HG02938 (cell line): ENCODE results near the gene LRRC4C.

Source experiments
- ATAC-seq: cut with Tn5 transposase; IDR thresholded peaks from one replicate; pipeline ENCODE4 v1.9.1; 2021; ENCODE audit warnings: mild to moderate bottlenecking, moderate library complexity; ENCODE audit not compliant: unreplicated experiment

Gene LRRC4C

GRCh38 chr11:41333357-41333756 lies 126.1 kb downstream of the LRRC4C start:
- ATAC-seq, result no peak

DNA sequence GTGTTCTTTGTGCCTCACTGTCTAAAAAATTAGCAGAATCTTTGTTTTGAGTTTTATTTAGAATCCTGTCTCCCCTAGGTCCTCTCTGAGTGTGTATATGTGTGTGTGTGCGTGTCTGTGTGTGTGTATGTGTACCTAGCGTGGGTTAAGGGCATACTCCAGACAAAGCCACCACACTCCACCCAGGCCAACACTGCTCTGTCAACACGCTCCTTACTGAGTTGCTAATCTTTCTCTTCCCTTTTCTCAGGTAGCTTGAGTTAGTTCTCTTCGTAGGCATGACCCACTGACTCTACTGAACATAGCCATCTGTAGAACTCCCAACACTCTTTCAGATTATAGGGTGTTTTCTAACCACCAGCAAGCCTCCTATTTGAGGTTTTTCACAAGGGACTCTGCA lies 131.1 kb downstream of the LRRC4C start:
- ATAC-seq, result no peak

DNA sequence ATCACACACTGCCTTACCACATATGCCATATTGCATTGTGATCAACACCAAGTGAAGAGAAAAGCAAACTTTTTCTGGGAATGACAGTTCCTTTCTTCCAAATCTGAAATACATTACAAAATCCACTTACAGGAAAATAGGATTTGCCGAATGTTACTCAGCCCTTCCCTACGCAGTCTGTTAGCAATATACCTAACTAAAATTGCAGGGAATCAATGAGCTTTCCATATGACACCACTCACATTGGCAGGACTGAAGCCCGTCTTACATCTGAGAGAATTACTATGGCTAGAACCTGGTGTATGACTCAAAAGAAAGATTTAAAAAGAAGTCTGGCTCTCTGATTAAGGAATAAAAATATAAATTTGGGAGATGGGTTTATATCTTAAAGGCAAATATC lies 136.0 kb downstream of the LRRC4C start:
- no peak for ATAC-seq

DNA sequence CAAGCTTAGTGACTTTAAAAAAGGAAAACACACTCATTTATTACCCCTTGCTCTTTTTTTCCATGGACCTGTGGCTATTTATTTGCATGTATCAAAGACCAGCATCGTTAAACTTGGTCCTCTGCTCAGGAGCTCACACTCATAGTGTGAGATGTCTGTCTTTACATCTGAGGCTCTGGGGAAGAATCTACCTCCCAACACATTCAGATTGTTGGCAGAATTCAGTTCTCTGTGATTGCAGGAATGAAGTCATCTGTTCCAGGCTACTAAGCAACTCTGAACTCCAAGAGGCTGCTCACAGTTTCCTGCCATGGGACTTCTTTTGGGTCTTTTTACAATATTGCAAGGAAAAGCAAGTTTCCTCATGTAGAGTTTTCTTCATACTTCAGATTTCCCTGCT lies 138.8 kb downstream of the LRRC4C start:
- ATAC-seq, result no peak

DNA sequence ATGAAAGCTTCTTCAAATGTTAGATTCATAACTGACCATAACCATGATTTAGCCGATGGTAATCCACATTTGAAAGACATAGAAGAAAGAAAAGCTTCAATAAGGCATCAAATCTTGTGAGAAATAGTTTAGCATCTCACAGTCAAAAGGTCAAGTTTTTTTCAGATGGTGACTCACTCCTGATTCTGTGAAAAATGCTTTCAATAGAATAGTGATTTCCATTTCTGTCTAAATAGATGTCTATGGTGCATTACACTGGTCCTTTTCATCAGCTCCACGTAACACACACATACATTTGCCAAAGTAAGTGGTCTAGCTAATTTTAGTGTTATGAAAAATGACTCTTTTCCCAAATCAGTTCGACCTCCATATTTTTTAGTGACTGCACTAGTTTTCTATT lies 139.2 kb downstream of the LRRC4C start:
- ATAC-seq, result no peak

- no peak for ATAC-seq
These were observed 140.0 kb downstream of the LRRC4C start for GRCh38 chr11:41319434-41319833.

DNA sequence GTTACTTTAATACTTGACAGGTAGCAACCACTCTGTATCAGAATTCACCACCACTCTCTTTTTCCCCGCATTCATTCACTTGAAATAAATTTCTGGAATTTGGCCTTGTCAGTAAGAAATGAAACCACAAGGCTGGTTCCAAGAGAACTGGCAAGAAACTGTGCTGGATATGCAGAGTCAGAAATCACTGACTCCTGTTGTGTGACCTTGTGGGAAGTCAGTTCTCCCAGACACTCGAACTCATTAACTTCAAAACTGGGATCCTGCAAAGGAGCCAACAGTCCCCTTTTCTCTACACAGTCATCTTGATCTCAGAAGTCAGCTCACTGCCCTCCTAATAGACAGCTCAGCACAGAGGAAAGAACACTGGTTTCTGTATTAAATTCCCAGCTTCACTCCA lies 142.7 kb downstream of the LRRC4C start:
- no peak for ATAC-seq

DNA sequence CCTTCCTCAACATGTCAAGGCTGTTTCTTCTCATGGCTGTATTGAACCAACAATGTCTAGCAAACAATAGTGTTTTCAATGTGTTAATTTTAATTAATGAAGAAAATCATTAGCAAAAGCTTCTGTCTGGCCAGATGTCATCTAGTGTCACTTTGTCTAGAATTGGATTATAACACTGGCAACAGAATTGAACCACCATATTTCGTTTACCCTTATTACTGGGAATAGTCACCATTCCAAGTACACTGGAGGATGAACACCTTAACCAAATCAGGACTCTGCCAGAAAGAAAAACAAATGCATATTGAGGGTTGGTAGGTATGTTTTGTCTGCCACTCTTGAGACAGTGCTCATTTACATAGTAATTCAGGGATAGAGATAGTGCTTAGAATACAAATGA lies 146.2 kb downstream of the LRRC4C start:
- ATAC-seq, result no peak

DNA sequence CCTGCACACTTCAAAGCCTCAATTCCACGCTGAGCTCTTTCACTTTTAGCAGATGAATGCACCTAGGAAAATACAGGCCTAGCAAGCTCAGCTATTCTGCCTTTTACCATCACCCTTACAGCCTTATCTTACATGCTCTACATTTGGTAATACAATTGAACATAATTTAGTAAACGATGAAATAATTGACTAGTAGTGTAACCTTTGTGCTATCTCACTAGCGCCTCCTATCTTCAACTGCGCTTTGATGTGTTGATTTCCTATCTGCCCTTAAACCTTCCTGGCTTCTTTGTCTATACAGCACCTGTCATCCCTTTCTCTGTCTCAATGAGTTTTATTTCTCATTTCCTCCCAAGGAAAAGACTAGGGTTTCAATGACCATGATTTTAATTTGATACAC lies 149.7 kb downstream of the LRRC4C start:
- ATAC-seq, result no peak

GRCh38 chr11:41309111-41309522 lies 150.3 kb downstream of the LRRC4C start:
- ATAC-seq, result no peak

GRCh38 chr11:41308286-41308685 lies 151.2 kb downstream of the LRRC4C start:
- ATAC-seq, result no peak

DNA sequence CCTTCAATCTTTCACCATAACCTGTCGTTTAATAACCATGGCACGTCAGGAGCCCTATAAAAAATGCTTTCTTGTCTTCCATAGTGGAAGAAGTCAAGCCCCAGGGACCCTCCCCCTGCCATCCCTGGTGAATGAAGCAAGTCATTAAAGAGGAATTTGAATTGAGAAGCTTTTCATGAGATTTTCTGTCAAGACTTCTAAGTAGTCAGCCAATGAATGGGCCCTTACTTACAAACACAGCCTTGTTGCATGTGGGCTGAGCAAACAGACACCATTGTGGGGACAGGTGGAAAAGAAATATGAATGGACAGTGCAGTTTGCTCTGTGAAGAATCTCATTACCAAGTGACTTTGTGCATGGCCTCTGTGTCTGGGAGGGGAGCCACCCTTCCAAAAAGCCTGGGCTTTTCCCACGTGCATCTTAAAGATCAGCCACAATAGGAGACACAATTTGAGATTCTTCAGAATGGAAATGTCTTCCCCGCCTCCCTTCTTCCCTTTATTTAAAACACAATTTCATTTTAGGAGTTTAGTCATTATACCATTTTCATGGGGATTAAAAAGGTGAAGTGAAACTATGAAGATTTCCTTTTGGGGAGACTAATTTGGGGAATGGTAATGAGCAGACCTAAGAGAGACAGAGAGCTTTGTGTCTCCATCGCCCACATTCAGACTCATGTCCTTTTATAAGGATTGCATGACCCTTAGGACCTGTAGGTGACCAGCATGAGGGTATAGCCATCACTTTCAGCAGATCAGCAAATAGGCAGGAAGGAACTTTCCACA lies 152.0 kb downstream of the LRRC4C start:
- ATAC-seq, result no peak

DNA sequence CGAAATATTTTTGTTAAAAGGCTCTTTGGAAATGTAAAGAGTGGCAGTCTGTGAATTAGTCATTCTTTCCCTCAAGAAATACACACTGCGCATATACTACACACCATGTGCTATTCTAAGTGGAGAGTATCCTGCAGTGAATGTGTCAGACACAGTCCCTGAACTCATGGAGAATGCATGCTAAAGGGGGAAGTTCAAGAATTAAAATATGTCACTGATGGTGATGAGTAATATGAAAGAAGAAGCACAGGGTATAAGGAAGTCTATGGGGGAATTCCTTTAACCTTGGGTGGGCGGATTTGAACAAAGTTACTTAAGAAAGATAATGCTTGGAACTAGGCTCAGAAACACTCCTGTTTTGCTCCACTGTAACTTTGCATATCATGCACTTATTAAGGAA lies 153.0 kb downstream of the LRRC4C start:
- ATAC-seq, result no peak

- no peak for ATAC-seq
These were observed 158.4 kb downstream of the LRRC4C start for GRCh38 chr11:41301023-41301422.

DNA sequence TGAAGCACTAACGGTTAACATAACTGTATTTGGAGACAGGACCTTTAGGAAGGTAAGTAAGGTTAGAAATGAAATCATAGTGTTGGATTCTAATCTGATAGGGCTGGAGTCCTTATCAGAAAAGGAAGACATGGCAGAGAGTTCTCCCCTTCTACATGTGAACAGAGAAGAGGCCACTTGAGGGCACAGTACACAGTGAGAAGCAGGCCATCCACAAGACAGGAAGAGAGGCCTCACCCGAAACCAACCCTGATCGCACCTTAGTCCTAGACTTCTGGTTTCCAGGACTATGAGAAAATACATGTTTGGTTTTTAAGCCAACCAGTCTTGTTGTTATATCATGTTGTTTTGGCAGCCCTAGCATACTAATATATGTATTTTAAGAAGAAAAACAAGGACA lies 170.0 kb downstream of the LRRC4C start:
- ATAC-seq, result no peak

DNA sequence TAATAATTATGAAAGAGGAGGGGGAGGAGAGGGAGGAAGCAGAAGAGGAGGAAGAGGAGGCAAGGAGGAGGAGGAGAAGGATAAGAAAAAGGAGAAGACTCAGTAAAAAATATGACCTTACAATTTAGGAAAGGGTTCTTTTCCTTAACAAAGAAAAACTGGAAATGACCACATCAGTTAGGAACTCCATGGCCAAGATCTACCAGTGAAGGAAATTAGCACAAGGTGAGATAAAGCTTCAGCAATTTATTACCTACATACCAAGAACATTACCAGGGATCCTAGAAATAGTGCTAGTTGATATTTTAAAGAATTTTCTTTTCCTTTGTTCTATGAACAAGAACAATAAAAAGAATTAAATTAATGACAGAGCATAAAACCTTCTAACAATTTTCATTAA lies 172.7 kb downstream of the LRRC4C start:
- no peak for ATAC-seq

DNA sequence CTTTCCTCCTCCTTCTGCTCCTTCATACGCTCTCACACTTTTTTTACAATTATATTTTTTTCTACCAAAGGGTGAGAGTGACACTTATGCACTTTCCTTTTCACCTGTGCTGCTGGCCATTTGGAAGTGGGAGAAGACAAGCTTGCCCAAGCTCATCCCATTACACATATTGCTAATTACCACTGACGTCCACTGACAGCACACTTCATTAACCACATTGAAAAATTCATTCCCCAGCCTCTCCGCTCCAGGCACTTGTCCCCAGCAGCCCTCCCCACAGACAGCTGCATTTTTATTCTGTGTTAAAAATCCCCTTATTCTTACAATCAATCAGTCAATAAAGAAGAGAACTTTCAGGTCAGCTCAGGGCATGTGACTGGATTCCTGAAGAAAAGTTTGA lies 175.1 kb downstream of the LRRC4C start:
- no peak for ATAC-seq

DNA sequence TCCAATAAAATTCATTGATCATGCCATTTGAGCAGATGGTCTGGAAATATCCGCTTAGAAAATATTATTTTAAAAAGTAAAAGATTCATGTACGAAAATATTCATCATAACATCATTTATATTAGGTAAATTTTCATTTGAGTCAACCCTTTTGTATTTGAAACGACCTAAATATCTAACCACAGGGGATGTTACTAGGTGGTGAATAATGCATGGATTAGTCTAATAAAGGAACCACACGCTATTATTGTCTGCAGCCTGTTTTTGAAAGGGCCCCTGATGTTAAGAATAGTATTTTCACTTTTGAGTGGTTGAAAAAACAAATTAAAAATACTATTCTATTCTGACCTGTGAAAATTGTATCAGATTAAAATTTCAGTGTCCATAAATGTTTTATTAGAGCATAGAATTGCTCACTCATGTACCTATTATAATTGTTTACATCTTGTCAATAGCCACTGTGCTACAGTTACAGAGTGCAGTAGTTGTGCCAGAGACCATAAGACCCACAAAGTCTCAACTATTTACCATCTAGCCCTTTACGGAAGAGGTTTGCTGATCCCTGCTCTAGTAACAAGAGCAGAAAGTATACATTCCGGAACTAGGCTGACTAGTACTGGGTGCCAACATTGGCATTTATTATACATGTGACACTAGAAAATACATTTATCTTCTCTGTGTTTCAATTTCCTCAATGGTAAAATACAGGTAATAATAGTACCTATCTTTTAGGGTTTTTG lies 176.1 kb downstream of the LRRC4C start:
- ATAC-seq, result no peak

- ATAC-seq, result no peak
These were observed 177.1 kb downstream of the LRRC4C start for GRCh38 chr11:41282395-41282794.

- no peak for ATAC-seq
These were observed 178.2 kb downstream of the LRRC4C start for GRCh38 chr11:41281131-41281742.

DNA sequence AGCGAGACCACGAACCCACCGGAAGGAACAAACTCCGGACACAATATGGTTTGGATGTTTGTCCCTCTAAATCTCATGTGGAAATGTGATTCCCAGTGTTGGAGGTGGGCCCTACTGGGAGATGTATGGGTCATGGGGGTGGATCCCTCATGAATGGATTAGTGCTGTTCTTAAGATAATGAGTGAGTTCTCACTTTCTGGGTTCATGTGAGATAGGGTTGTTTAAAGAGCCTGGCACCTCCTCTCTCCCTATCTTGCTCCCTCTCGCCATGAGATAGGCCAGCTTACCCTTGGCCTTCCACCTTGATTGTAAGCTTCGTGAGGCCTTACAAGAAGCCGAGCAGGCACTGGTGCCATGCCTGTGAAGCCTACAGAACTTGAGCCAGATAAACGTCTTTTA lies 184.6 kb downstream of the LRRC4C start:
- no peak for ATAC-seq

- no peak for ATAC-seq
These were observed 185.5 kb downstream of the LRRC4C start for GRCh38 chr11:41273908-41274307.
